ENCODE measurements around the gene POMGNT1. TPM values are rescaled to one million over a fixed set of nuclear protein-coding genes. Genes with fewer than 3 reads are reported as not detected.
A peak's percentile ranks its signal among the peaks of the same experiment; 100 is the strongest.

POMGNT1 gene
- total and polyA plus RNA-seq, 2 of the 13 experiments (the other 11 are each of a cell fraction or from before 2014, with no cell fraction given), result 33.9 to 46.8 TPM

- no peak for TF ChIP-seq MNT (IDR thresholded peaks at IDR 0.05)
- no peak for TF ChIP-seq BHLHE40 (IDR thresholded peaks at IDR 0.05; ENCODE audit: low read length)
- TF ChIP-seq ATF2 (CRISPR knock-in tag; IDR thresholded peaks at IDR 0.05), result no peak
- TF ChIP-seq ZNF878 (CRISPR knock-in tag; IDR thresholded peaks at IDR 0.05), result no peak
- TF ChIP-seq PLRG1 (conservative IDR thresholded peaks at IDR 0.05), result no peak
- TF ChIP-seq ZNF747 (CRISPR knock-in tag; IDR thresholded peaks at IDR 0.05; ENCODE audit: borderline replicate concordance), result no peak; the same call in 1 of the 2 replicates
- 0 out of 2 replicates have a peak, but pooled peaks have one; percentile 18 for TF ChIP-seq TGIF2 (CRISPR knock-in tag; IDR thresholded peaks at IDR 0.05)
- TF ChIP-seq ZNF142 (CRISPR knock-in tag; IDR thresholded peaks at IDR 0.05), result no peak
- TF ChIP-seq RXRA (CRISPR knock-in tag; IDR thresholded peaks at IDR 0.05), result no peak; the same call in 1 of the 2 replicates
- no peak for TF ChIP-seq ZNF547 (CRISPR knock-in tag; IDR thresholded peaks at IDR 0.05)
- no peak for TF ChIP-seq ZNF280B (CRISPR knock-in tag; IDR thresholded peaks at IDR 0.05; ENCODE audit: borderline replicate concordance)
- peak; percentile 23; the same call in 1 of the 2 replicates for TF ChIP-seq ARID4A (CRISPR knock-in tag; IDR thresholded peaks at IDR 0.05; ENCODE audit: borderline replicate concordance)
- 0 out of 2 replicates have a peak, but pooled peaks have one; percentile 18 for TF ChIP-seq TBX2 (CRISPR knock-in tag; IDR thresholded peaks at IDR 0.05; ENCODE audit: borderline replicate concordance)
- TF ChIP-seq ZNF619 (CRISPR knock-in tag; IDR thresholded peaks at IDR 0.05), result no peak
Observed at GRCh38 chr1:46183079-46183847, 15.0 kb downstream of the POMGNT1 start (continued).

Data from HepG2 (cell line).